ENCODE results near the gene KCNQ1.
"Not testable (repeated sequence)": the region's sequence is repeated elsewhere in the genome, so short reads cannot be mapped to it uniquely, and the experiment has no call there.

The KCNQ1 gene

GRCh38 chr11:2475136-2475918 lies 30.5 kb downstream of the KCNQ1 start:
- no peak overlapping the region for H2BK5ac ChIP-seq (ENCODE audit: low read depth, low read length, poor library complexity, severe bottlenecking)
- DNase-seq = no peak
- H3K23ac ChIP-seq (ENCODE audit: low read length in 2 of 2) = no peak overlapping the region
- H2BK12ac ChIP-seq (ENCODE audit: low read length in 2 of 2) = no peak overlapping the region
- no peak overlapping the region for H3K4me2 ChIP-seq (ENCODE audit: low read length, poor library complexity, severe bottlenecking)
- H3K27me3 ChIP-seq (ENCODE audit: control insufficient read depth in 1 of 2, insufficient read depth in 1 of 2, low read length in 2 of 2) = peaks cover 31 to 43% of the 10 kb centered on the region in 2 experiments
- no peak overlapping the region for H3K18ac ChIP-seq (ENCODE audit: low read depth in 1 of 2, low read length in 2 of 2)
- H4K91ac ChIP-seq (ENCODE audit: low read length) = peak overlapping the region; percentile 28
- 72% methylated on average over 16 of the region's 17 CpGs for WGBS
- no peaks in the 10 kb centered on the region for H3K79me1 ChIP-seq (replicated peaks; ENCODE audit: low read length, poor library complexity, severe bottlenecking)
- no peak overlapping the region for H3K27ac ChIP-seq (ENCODE audit: low read length, poor library complexity, severe bottlenecking)
- no peak overlapping the region for H3K9ac ChIP-seq (ENCODE audit: low read length)
- H2AFZ ChIP-seq (ENCODE audit: low read depth, low read length) = no peak overlapping the region
- H4K8ac ChIP-seq (ENCODE audit: low read length) = no peak overlapping the region
- no peak overlapping the region for H2BK120ac ChIP-seq (ENCODE audit: low read depth, low read length)
- no peak overlapping the region for H3K4me3 ChIP-seq (ENCODE audit: insufficient read depth in 1 of 2, low read depth in 1 of 2, low read length in 2 of 2)
- no peak overlapping the region for H3K4ac ChIP-seq (ENCODE audit: low read depth in 1 of 2, low read length in 2 of 2)
- no peaks in the 10 kb centered on the region for H3K9me3 ChIP-seq (ENCODE audit: control insufficient read depth, low read length)
- H3K4me1 ChIP-seq (ENCODE audit: control insufficient read depth, insufficient read depth, low read depth, low read length) = peaks cover 2% of the 10 kb centered on the region
- H2BK15ac ChIP-seq (ENCODE audit: low read depth, poor library complexity, severe bottlenecking) = no peak overlapping the region
- peaks cover 0 to 3% of the 10 kb centered on the region in 2 experiments for H3K36me3 ChIP-seq (ENCODE audit: control insufficient read depth in 1 of 2, insufficient read depth in 2 of 2, low read depth in 1 of 2, low read length in 2 of 2)
- H3K14ac ChIP-seq (ENCODE audit: low read length in 2 of 2) = no peak overlapping the region
- H2AK5ac ChIP-seq (ENCODE audit: low read length, severe bottlenecking) = no peak overlapping the region

- H2BK120ac ChIP-seq (ENCODE audit: low read depth, low read length) = no peak overlapping the region
- no peak overlapping the region for H2BK15ac ChIP-seq (ENCODE audit: low read depth, poor library complexity, severe bottlenecking)
- H3K14ac ChIP-seq (ENCODE audit: low read length in 2 of 2) = no peak overlapping the region
- H3K23ac ChIP-seq (ENCODE audit: low read length in 2 of 2) = no peak overlapping the region
- no peak overlapping the region for H4K91ac ChIP-seq (ENCODE audit: low read length)
- 80% methylated on average over 3 of the region's 3 CpGs for WGBS
- H3K4me1 ChIP-seq (ENCODE audit: control insufficient read depth, insufficient read depth, low read depth, low read length) = no peaks in the 10 kb centered on the region
- DNase-seq = no peak
- H3K18ac ChIP-seq (ENCODE audit: low read depth in 1 of 2, low read length in 2 of 2) = no peak overlapping the region
- H2AK5ac ChIP-seq (ENCODE audit: low read length, severe bottlenecking) = no peak overlapping the region
- no peak overlapping the region for H2AFZ ChIP-seq (ENCODE audit: low read depth, low read length)
- no peak overlapping the region for H3K4ac ChIP-seq (ENCODE audit: low read depth in 1 of 2, low read length in 2 of 2)
- no peak overlapping the region for H4K8ac ChIP-seq (ENCODE audit: low read length)
- no peak overlapping the region for H3K4me3 ChIP-seq (ENCODE audit: insufficient read depth in 1 of 2, low read depth in 1 of 2, low read length in 2 of 2)
- H3K4me2 ChIP-seq (ENCODE audit: low read length, poor library complexity, severe bottlenecking) = no peak overlapping the region
- H3K79me1 ChIP-seq (replicated peaks; ENCODE audit: low read length, poor library complexity, severe bottlenecking) = no peaks in the 10 kb centered on the region
- H3K9me3 ChIP-seq (ENCODE audit: control insufficient read depth, low read length) = peaks cover 5% of the 10 kb centered on the region
- peaks cover 0 to 3% of the 10 kb centered on the region in 2 experiments for H3K36me3 ChIP-seq (ENCODE audit: control insufficient read depth in 1 of 2, insufficient read depth in 2 of 2, low read depth in 1 of 2, low read length in 2 of 2)
- no peak overlapping the region for H3K27ac ChIP-seq (ENCODE audit: low read length, poor library complexity, severe bottlenecking)
- H3K9ac ChIP-seq (ENCODE audit: low read length) = no peak overlapping the region
- H2BK12ac ChIP-seq (ENCODE audit: low read length in 2 of 2) = no peak overlapping the region
- H2BK5ac ChIP-seq (ENCODE audit: low read depth, low read length, poor library complexity, severe bottlenecking) = no peak overlapping the region
- peaks cover 33 to 41% of the 10 kb centered on the region in 2 experiments for H3K27me3 ChIP-seq (ENCODE audit: control insufficient read depth in 1 of 2, insufficient read depth in 1 of 2, low read length in 2 of 2)
These were observed 32.4 kb downstream of the KCNQ1 start for GRCh38 chr11:2477254-2477653.

GRCh38 chr11:2477936-2478335 lies 33.1 kb downstream of the KCNQ1 start:
- Histone ChIP-seq H4K8ac (ENCODE audit: low read length) (no peak overlapping the region), H3K4me1 (ENCODE audit: control insufficient read depth, insufficient read depth, low read depth, low read length) (no peaks in the 10 kb centered on the region), H3K4ac (ENCODE audit: low read depth in 1 of 2, low read length in 2 of 2) (no peak overlapping the region), H3K27me3 (ENCODE audit: control insufficient read depth in 1 of 2, insufficient read depth in 1 of 2, low read length in 2 of 2) (peaks cover 40 to 48% of the 10 kb centered on the region in 2 experiments), H3K18ac (ENCODE audit: low read depth in 1 of 2, low read length in 2 of 2) (no peak overlapping the region), H4K91ac (ENCODE audit: low read length) (peak overlapping the region; percentile 27), H3K9ac (ENCODE audit: low read length) (no peak overlapping the region), H3K27ac (ENCODE audit: low read length, poor library complexity, severe bottlenecking) (no peak overlapping the region), H2BK5ac (ENCODE audit: low read depth, low read length, poor library complexity, severe bottlenecking) (no peak overlapping the region), H3K4me2 (ENCODE audit: low read length, poor library complexity, severe bottlenecking) (no peak overlapping the region), H3K36me3 (ENCODE audit: control insufficient read depth in 1 of 2, insufficient read depth in 2 of 2, low read depth in 1 of 2, low read length in 2 of 2) (peaks cover 0 to 3% of the 10 kb centered on the region in 2 experiments), H2AK5ac (ENCODE audit: low read length, severe bottlenecking) (no peak overlapping the region), H3K4me3 (ENCODE audit: insufficient read depth in 1 of 2, low read depth in 1 of 2, low read length in 2 of 2) (no peak overlapping the region), H2BK12ac (ENCODE audit: low read length in 2 of 2) (no peak overlapping the region), H3K79me1 (replicated peaks; ENCODE audit: low read length, poor library complexity, severe bottlenecking) (no peaks in the 10 kb centered on the region), H3K9me3 (ENCODE audit: control insufficient read depth, low read length) (peaks cover 5% of the 10 kb centered on the region), H2AFZ (ENCODE audit: low read depth, low read length) (no peak overlapping the region), H2BK15ac (ENCODE audit: low read depth, poor library complexity, severe bottlenecking) (no peak overlapping the region), H3K14ac (ENCODE audit: low read length in 2 of 2) (no peak overlapping the region), H3K23ac (ENCODE audit: low read length in 2 of 2) (no peak overlapping the region), H2BK120ac (ENCODE audit: low read depth, low read length) (no peak overlapping the region)
- WGBS = 76% methylated on average over 6 of the region's 8 CpGs
- no peak for DNase-seq

GRCh38 chr11:2480067-2480873 lies 35.5 kb downstream of the KCNQ1 start:
- H3K27ac ChIP-seq (ENCODE audit: low read length, poor library complexity, severe bottlenecking); H3K9ac ChIP-seq (ENCODE audit: low read length); H4K91ac ChIP-seq (ENCODE audit: low read length); H2BK120ac ChIP-seq (ENCODE audit: low read depth, low read length); H3K4me1 ChIP-seq (ENCODE audit: control insufficient read depth, insufficient read depth, low read depth, low read length); H2BK12ac ChIP-seq (ENCODE audit: low read length in 2 of 2); DNase-seq; H3K14ac ChIP-seq (ENCODE audit: low read length in 2 of 2); H2AFZ ChIP-seq (ENCODE audit: low read depth, low read length); H3K4ac ChIP-seq (ENCODE audit: low read depth in 1 of 2, low read length in 2 of 2); H3K4me3 ChIP-seq (ENCODE audit: insufficient read depth in 1 of 2, low read depth in 1 of 2, low read length in 2 of 2); H2BK5ac ChIP-seq (ENCODE audit: low read depth, low read length, poor library complexity, severe bottlenecking); H3K23ac ChIP-seq (ENCODE audit: low read length in 2 of 2); H3K36me3 ChIP-seq (ENCODE audit: control insufficient read depth in 1 of 2, insufficient read depth in 2 of 2, low read depth in 1 of 2, low read length in 2 of 2); H3K9me3 ChIP-seq (ENCODE audit: control insufficient read depth, low read length); H3K18ac ChIP-seq (ENCODE audit: low read depth in 1 of 2, low read length in 2 of 2); H2BK15ac ChIP-seq (ENCODE audit: low read depth, poor library complexity, severe bottlenecking); H2AK5ac ChIP-seq (ENCODE audit: low read length, severe bottlenecking); H3K4me2 ChIP-seq (ENCODE audit: low read length, poor library complexity, severe bottlenecking); H4K8ac ChIP-seq (ENCODE audit: low read length); H3K79me1 ChIP-seq (replicated peaks; ENCODE audit: low read length, poor library complexity, severe bottlenecking): not testable (repeated sequence)
- 60% methylated on average over 4 of the region's 6 CpGs for WGBS
- H3K27me3 ChIP-seq (ENCODE audit: control insufficient read depth in 1 of 2, insufficient read depth in 1 of 2, low read length in 2 of 2) = peaks cover 34 to 49% of the 10 kb centered on the region in 2 experiments

All from mesenchymal stem cell (in vitro differentiated cells and primary cell).